AG10803 (cell line): Measurements from ENCODE around the gene CLSTN1.

ENCODE experiments used
- DNase-seq: peaks from one replicate; pipeline ENCODE4 v3.0.0; 2010; ENCODE audit warnings: low read depth
- H3K4me3 ChIP-seq: 2 replicates; pipeline ENCODE4 v1.5.1; 2011; ENCODE audit warnings: mild to moderate bottlenecking, low read length, control low read depth
- TF ChIP-seq, protein P1 (sequence below): conservative IDR thresholded peaks from 2 replicates; pipeline ENCODE4 v1.5.1; 2011; ENCODE audit warnings: mild to moderate bottlenecking, low read length, control low read depth, inconsistent platforms

CLSTN1 gene

DNA sequence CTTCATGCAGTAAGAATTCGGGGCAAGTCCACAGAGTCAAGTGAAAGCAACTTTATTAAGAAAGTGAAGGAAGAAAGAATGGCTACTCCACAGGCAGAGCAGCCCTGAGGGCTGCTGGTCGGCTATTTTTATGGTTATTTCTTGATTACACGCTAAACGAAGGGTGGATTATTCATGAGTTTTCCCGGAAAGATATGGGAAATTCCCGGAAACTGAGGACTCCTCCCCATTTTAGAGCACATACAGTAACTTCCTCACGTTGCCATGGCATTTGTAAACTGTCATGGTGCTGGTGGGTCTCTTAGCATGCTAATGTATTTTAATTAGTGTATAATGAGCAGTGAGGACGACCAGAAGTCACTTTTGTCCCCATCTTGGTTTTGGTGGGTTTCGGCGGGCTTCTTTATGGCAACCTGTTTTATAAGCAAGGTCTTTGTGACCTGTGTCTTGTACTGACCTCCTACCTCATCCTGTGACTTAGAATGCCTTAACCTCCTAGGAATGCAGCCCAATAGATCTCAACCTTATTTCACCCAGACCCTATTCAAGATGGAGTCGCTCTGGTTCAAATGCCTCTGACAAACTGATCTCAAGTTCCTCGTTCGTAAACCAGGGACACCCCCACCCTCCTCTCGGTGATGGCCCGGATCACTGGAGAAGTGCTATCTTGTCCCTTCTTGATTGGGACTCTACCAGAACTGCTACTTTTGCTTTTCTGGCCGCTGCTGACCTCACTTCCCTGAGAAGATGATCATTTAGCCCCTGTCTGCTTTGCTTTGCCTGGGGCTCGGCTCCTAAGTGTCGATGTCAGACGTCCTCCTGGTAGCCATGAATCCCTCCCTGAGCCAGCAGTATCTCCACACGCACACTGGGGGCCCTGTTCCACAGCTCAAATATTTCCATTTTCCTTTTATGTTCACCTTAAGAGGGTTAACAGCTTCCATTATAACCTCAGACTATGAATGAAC lies 48.8 kb downstream of the CLSTN1 start:
- no peak overlapping the region for H3K4me3 ChIP-seq
- TF ChIP-seq, protein P1, sequence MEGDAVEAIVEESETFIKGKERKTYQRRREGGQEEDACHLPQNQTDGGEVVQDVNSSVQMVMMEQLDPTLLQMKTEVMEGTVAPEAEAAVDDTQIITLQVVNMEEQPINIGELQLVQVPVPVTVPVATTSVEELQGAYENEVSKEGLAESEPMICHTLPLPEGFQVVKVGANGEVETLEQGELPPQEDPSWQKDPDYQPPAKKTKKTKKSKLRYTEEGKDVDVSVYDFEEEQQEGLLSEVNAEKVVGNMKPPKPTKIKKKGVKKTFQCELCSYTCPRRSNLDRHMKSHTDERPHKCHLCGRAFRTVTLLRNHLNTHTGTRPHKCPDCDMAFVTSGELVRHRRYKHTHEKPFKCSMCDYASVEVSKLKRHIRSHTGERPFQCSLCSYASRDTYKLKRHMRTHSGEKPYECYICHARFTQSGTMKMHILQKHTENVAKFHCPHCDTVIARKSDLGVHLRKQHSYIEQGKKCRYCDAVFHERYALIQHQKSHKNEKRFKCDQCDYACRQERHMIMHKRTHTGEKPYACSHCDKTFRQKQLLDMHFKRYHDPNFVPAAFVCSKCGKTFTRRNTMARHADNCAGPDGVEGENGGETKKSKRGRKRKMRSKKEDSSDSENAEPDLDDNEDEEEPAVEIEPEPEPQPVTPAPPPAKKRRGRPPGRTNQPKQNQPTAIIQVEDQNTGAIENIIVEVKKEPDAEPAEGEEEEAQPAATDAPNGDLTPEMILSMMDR, result no peak
- no peak for DNase-seq

DNA sequence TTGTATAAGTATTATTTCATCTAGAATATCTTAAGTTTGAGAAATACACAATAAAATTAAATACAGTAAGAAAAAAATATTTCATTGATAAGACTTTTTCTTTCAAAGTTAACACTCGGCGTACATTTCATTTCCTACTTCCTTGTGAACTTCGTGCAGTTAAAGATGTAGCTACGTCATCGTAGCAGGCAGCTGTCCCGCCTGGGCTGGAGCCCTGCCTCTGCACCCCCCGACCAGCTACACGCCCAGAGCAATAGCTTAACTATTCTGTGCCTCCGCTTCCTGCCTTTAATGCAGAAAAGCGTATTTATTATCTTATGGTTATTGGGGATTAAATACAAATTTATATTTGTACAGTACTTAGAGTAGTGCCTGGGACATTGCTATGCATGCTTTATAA lies 53.5 kb downstream of the CLSTN1 start:
- TF ChIP-seq, protein P1, result no peak
- no peak overlapping the region for H3K4me3 ChIP-seq
- no peak for DNase-seq

DNA sequence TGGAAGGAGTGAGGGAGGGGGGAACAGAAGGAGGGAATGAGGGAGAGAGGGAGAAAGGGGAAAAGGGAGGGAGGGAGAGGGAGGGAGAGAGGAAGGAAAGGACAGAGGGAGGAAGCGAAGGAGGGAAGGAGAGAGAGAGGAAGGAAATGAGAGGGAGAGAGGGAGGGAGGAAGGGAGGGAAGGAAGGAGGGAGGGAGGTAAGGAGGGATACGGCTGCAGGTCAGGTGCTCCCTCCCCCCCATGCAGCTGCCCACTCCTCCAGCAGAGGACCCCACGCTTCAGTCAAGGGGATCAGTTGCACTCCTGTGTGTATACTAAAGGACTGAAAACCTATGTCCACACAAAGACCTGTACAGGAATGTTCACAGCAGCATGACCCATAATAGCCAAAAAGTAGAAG lies 54.8 kb downstream of the CLSTN1 start:
- no peak overlapping the region for H3K4me3 ChIP-seq
- TF ChIP-seq, protein P1, result no peak
- no peak for DNase-seq

DNA sequence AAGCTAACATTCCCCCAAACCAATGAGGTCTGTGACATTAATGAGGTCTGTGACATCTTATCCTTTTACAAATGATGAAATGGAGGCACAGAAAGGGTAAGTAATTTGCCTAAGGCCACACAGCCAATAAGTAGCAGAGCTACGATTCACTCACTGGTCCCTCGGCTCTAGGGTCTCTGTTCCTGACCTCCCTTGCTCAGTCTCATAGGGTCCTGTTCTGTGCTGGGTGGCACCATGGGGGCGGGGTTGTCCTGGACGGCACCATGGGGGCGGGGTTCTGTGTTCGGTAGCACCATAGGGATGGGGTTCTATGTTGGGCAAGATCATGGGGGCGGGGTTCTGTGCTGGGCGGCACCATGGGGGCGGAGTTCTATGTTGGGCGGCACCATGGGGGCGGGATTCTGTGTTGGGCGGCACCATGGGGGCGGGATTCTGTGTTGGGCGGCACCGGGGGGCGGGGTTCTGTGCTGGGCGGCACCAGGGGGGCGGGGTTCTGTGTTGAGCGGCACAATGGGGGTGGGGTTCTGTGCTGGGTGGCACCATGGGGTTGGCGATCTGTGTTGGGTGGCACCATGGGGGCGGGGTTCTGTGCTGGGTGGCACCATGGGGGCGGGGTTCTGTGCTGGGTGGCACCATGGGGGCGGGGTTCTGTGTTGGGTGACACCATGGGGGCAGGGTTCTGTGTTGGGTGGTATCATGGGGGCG lies 55.6 kb downstream of the CLSTN1 start:
- DNase-seq, result no peak
- TF ChIP-seq, protein P1, result no peak

DNA sequence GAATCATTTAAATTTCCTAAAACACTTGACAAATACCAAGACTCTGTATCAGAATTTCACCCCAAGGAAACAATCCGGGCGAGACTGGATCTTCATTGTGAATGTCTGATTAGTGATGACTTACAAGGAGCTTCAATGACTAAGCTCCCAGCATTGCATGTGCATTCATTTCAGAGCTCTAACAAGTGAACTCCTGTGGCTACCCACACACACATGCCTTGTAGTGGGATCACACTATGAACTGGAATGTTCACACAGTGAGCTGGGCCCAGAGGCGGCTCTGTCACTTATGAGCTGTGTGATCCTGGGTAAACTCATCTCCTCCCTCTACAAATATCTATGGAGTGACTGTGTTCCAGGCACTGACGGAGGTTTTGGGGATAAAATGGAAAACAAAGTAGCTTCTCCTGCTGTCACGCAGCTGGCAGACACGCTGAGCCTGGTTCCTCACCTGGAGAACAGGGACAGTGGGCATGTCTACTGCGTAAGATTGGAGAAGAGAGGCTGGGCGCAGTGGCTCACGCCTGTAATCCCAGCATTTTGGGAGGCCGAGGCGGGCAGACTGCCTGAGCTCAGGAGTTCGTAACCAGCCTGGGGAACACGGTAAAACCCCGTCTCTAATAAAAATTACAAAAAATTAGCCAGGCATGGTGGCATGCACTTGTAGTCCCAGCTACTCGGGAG lies 56.9 kb downstream of the CLSTN1 start:
- TF ChIP-seq, protein P1, result no peak
- no peak overlapping the region for H3K4me3 ChIP-seq
- peak; percentile 100 for DNase-seq

More for the DNA sequence above, 55.6 kb downstream of the CLSTN1 start:
- H3K4me3 ChIP-seq, result no peak overlapping the region

DNA sequence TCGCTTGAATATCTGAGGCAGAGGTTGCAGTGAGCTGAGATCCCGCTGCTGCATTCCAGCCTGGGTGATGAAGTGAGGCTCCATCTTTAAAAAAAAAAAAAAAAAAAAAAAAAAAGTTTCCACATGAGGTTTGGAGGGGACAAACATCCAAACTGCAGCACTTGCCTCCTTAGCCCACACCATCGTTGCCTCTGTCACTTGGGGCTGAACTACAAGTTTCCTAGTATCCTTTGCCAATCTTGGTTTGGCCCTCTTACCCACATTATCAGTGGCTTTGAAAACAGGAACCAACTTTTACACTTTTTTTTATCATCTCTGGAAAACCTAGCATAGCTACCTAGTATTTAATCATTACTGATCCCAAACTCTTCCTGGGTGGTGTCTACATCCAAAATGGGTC lies 59.2 kb downstream of the CLSTN1 start:
- TF ChIP-seq, protein P1, result no peak
- no peak for DNase-seq
- no peak overlapping the region for H3K4me3 ChIP-seq
